HG03439 (cell line): Measurements from ENCODE around the gene CD1E.
A peak's percentile ranks its signal among the peaks of the same experiment; 100 is the strongest.
"Not testable (repeated sequence)": the region's sequence is repeated elsewhere in the genome, so short reads cannot be mapped to it uniquely, and the experiment has no call there.

Source experiments
- ATAC-seq: cut with Tn5 transposase; IDR thresholded peaks from one replicate; pipeline ENCODE4 v1.9.1; 2021; ENCODE audit warnings: mild to moderate bottlenecking, moderate library complexity; ENCODE audit not compliant: unreplicated experiment

The CD1E gene

DNA sequence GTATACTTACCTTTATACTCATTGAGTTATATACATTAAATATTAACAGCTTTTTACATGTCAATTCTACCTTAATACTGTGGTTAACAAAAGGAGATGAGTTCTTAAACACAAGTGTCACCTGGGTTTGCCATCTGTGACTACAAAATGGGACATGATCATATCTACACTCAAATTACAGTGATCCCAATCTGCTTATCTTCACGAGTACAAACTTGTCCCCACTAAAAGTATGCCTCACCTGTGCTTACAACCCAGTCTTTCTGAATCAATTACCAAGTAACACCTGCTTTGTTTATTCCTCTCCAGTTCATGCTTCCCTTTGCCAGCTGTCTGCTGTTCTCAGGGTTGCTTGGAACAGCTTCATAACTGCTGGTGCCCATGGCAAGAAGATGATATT lies 8.8 kb downstream of the CD1E start:
- ATAC-seq = no peak

DNA sequence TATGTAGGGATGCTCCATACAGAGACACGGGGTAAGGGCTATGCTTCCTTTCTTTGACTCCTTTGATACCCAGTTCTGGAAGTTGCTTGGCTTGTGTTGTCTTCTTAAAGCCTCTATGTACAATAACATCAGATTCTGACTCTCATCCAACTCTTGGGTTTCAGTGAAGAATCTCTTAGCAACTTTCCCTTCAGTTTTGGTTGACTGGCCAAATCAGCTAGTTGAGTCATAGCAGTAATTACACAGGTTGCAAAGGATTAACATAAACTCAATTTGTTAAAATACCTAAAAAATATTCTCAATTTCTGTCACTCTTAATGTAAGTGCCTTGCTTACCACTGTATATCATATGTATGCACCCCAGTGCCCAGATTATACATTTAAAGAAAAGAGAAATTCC lies 9.2 kb downstream of the CD1E start:
- no peak for ATAC-seq

DNA sequence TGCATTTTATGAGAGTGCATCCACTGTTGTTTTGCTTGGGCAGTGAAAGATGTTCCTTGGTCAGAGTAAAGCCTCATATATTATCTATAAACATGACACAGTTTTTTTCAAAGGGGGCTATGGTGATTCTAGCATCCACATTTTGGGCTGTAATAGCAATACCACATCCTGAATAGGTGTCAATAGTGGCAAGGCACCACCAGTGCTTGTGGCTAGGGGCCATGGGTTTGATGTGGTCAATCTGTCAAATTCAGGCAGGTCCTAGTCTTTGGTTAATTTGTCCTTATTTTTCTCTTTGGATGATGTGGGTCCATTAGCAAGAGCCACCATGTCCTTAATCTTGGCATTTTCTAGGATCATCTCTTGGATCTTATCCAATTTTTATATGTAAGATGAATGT lies 13.1 kb downstream of the CD1E start:
- ATAC-seq = no peak

DNA sequence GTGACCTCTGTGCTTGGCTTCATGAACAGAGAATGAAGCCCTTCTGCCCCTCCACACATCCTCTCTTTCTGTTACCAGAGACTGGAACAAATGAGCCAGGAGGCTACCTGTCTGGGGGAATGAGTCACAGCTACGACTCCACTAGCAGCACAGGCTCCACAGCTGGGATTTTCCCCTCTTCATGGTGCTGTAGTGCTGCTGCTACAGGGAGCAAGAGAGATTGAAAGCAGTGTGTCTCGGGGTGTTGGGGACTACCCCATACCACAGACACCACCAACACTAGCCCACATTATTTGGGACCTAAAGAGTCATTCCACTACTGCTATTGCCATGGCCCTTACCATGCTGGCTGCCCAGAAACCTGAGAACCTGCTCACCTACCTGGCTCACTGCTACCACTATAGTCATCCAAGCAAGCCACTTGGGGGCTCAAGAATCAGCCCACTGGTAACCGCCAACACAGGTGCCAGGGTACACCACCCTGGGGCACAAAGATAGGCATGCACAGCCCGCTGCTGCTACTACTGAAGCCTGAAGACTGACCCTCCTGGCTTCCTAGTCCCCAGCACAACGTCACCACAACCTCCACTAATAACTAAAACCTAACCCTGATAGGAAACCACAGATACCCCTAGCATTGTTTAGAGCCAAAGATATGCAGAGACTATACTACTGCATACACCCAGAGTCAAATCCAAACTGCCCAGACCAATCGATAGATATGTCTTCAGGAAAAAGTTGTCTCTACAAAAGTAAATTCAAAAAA lies 17.7 kb downstream of the CD1E start:
- ATAC-seq = peak; percentile 95

DNA sequence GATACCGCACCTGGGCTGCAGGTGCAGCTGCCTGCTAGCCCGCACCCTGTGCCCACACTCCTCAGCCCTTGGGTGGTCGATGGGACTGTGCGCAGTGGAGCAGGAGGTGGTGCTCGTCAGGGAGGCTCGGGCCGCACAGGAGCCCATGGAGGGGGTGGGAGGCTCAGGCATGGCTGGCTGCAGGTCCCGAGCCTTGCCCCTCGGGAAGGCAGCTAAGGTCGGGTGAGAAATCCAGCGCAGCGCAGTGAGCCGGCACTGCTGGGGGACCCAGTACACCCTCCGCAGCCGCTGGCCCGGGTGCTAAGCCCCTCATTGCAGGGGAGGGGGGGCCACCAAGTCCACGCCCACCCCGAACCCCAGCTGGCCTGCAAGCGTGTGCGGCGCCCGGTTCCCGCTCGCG lies 20.4 kb downstream of the CD1E start:
- not testable (repeated sequence) for ATAC-seq

DNA sequence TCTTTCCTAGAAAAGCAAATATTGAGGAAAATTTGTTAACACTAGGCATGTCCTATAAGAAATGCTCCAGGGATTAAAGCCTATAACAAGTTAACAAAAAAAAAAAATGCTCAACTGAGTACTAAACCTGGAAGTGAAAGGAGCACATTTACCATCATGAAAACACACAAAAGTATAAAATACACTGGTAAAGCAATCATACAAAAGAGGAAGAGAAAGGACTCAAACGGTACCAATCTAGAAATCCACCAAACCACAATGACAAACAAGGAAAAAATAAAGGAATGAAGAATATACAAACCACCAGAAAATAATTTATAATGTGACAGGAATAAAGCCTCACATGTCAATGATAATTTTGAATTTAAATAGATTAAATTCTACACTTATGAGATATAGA lies 21.2 kb downstream of the CD1E start:
- ATAC-seq = no peak

DNA sequence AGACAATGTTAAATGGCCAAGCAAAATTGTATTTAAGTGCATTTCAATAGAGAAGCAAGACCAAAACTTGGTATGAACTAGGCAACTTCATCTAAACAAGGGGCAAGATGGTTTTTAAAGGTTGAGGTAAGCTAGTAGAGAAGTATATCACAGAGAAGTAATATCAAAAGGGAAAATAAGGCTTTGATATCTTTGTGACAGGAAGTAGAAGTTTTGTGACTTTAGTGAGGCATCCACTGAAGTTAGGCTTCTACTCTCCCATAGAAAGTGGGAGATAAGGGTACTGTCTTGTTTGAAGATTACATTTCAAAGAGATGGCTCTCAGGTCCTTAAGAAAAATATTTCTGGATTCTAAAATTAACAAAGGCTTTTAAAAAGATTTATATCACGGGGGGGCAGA lies 36.6 kb downstream of the CD1E start:
- ATAC-seq = no peak

DNA sequence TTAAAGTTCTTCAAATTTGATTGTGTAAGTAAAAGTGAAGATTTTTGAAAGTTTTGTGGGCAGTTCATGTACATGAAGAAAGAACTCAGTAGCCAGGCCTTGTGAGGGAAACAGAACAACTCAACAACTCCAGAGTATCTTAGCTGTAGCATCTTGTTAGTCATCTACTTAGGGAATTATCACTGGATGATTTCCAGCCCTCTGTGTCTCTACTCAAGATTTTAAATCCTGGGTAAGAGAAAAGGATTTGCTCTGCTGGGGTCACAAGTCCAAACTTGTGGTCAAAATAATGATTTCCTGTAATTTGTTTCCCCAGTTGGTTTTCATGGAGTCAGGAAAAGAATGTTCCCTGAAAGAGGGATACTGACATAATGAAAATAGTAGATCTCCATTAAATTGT lies 37.4 kb downstream of the CD1E start:
- no peak for ATAC-seq

DNA sequence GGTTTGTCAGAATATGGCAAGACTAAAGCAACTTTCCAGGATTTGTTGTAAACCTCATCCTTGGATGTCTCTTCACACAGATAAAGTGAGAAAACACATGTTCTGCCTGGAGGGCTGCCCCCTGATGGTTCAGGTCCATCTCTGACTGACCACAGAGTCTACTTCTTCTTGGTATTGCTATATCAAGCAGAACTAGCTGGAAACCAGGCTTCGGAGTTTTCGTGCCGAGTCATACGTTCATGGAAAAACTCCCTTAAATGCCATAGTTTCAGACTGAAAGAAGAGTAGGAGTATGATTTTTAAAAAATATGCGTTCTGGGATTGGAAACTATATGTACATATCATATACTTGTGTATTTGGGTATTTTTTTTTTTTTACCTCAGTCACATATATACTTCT lies 39.8 kb downstream of the CD1E start:
- no peak for ATAC-seq

DNA sequence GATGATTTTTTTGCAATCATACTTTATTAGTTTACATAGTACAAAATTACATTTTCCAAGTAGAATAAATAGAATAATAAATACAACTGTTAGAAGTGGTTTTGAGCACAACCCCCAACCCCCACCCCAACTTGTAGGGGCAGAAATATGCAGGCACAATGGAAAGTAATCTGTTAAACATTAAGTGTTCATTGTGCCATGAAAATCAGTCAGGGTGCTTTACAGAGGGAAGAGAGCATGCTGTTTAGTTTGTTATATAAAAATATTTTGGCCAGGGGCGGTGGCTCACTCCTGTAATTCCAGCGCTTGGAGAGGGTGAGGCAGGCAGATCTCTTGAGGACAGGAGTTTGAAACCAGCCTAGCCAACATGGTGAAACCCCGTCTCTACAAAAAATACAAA lies 43.0 kb downstream of the CD1E start:
- no peak for ATAC-seq

DNA sequence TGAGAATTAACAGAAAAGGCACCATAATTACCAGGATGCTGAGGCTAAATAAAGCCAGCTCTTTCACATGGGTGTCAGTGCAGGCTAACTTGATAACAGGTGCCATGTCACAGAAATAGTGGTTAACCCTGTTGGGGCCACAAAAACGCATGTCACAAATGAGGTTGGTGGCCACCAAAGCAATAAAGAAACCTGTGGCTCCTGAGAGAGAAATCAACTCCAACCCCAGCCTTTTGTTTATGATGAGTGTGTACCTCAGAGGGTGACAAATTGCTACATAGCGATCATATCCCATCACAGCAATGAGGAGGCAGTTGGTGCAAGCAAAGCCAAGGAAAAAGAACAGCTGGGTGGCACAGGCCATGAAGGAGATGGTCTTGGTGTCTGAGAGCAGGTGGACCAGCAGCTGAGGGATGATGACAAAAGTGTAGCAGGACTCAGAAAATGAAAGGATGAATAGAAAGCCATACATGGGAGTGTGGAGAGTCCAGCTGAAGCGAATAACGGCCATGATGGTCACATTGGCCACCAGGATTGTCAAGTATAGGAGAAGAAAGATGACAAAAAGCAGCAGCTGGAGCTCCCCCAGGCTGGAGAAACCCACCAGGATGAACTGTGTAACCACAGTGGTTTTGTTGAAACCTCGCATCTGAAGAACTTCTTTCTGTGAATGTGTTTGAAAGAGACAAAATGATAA lies 45.3 kb downstream of the CD1E start, which contains the start of gene OR10T2:
Gene OR10T2, minus strand, starts transcription at position 649 of the 697 bp plus-strand sequence. Its CDS starts 0 bp downstream, at position 649.
- ATAC-seq = no peak

DNA sequence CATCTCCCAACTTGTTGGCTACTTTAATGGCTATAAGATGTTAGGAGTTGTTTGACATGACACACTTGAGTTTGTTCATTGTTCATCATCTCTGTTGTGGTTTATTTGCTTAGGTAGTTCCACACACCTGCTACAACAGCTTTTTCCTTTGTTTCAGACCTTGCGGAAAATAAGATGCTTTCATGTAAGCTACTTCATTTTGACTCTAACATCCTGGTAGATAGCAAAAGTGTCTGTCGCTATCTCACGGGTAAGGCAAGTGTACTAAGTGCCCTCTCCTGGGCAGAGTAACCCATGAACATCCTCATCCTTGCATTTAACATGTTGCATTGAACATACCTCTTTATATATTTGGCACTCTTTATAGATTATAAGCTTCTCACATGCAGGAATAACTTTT lies 47.2 kb downstream of the CD1E start:
- ATAC-seq = no peak

DNA sequence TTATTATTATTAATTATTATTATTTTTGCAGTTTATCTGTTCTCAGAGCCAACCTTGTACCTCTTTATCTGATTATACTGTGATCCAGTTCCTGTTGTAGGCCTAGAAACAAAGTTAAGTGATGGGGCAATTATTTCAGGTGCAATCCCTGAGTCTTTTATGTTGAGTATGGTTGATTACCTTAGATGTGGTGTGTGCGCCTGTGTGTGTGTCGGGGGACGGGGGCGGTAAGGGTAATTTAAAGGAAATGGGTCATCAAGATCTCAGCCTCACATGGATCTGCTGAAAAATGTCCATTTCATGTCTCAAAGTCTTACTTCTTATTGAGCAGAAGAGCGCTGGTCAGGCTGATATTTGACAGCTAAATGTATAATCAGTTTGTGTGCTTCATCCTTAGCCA lies 53.4 kb downstream of the CD1E start:
- no peak for ATAC-seq
